HepG2 (cell line): ENCODE results near the gene MAGI1. TPM values are rescaled to one million over a fixed set of nuclear protein-coding genes. Genes with fewer than 3 reads are reported as not detected.
A peak's percentile ranks its signal among the peaks of the same experiment; 100 is the strongest.

Experiments used
- ATAC-seq: fragments of 200-7000 bp; cut with Tn5 transposase; 3 replicates; pipeline ENCODE4 v1.9.1; 2020; ENCODE audit warnings: mild to moderate bottlenecking, moderate library complexity
- BruUV-seq: library from RNA; stranded (reverse); fragments of 400-500 nt; replicated peaks from 2 replicates; lab custom pipeline; 2021; lab: Mats Ljungman, UMichigan
- CTCF ChIA-PET: fragments of 300-600 bp; formaldehyde crosslinking; extraction: SDS; loops from one replicate; lab custom pipeline; 2021; ENCODE audit warnings: low total read pairs, inconsistent platforms, low intra/inter-chr PET ratio; lab: Yijun Ruan, JAX
- POLR2A ChIA-PET: fragments of 350-600 bp; sonication (Branson Sonifier 250); formaldehyde crosslinking; loops from one replicate; lab custom pipeline; 2020; ENCODE audit warnings: antibody characterized with exemption, inconsistent platforms; lab: Yijun Ruan, JAX
- DNase-seq: peaks from one replicate; pipeline ENCODE4 v3.0.0-alpha.2; 2015; ENCODE audit warnings: low spot score
- FAIRE-seq: peaks from 3 replicates; lab custom pipeline; 2011; peaks lifted over from hg19 to GRCh38; lab: Jason Lieb, UNC
- H2AFZ ChIP-seq: one replicate; pipeline ENCODE4 v1.6.1; 2011; ENCODE audit warnings: low read length, inconsistent platforms
- H3K27ac ChIP-seq: fragments of 300-600 bp; 3 replicates; pipeline ENCODE4 v1.8.0; 2011; ENCODE audit warnings: mixed run types, mild to moderate bottlenecking, mixed read lengths, low read length, inconsistent platforms; ENCODE audit not compliant: insufficient read depth; ENCODE audit errors: extremely low read length
- H3K27me3 ChIP-seq, 2 experiments: fragments of 200-600 bp in 1 of 2; 2 replicates in 1 of 2; 3 replicates in 1 of 2; pipeline versions ENCODE4 v1.6.0 to v1.8.0; 2011; ENCODE audit warnings: low read length in 2 of 2, mild to moderate bottlenecking in 2 of 2, moderate library complexity in 2 of 2, inconsistent platforms in 1 of 2; ENCODE audit not compliant: insufficient read depth in 2 of 2, control insufficient read depth in 1 of 2
- H3K36me3 ChIP-seq, 2 experiments: fragments of 200-600 bp in 1 of 2; replicated peaks in 1 of 2; 2 replicates in 1 of 2; 3 replicates in 1 of 2; pipeline versions ENCODE4 v1.5.1 to v1.8.0; 2011; ENCODE audit warnings: low read length in 2 of 2, inconsistent platforms in 1 of 2; ENCODE audit not compliant: insufficient read depth in 2 of 2, control insufficient read depth in 1 of 2
- H3K4me1 ChIP-seq: 2 replicates; pipeline ENCODE4 v1.5.1; 2012; ENCODE audit warnings: low read length, inconsistent platforms; ENCODE audit not compliant: insufficient read depth
- H3K4me2 ChIP-seq: 2 replicates; pipeline ENCODE4 v1.6.0; 2011; ENCODE audit warnings: low read depth, low read length, inconsistent platforms
- H3K4me3 ChIP-seq, 3 experiments: fragments of 200-600 bp in 1 of 3; sonication (generic), shearing (Covaris generic) in 1 of 3; replicated peaks in 1 of 3; 2 replicates each; pipeline ENCODE4 v1.5.1; 2011 to 2016; ENCODE audit warnings: low read length in 3 of 3, inconsistent platforms in 2 of 3, low read depth in 2 of 3, mild to moderate bottlenecking in 2 of 3, control low read depth in 1 of 3, mixed read lengths in 1 of 3; ENCODE audit not compliant: insufficient read depth in 1 of 3
- H3K79me2 ChIP-seq: one replicate; pipeline ENCODE4 v1.6.1; 2011; ENCODE audit warnings: low read length, inconsistent platforms; ENCODE audit not compliant: insufficient read depth
- H3K9ac ChIP-seq: 2 replicates; pipeline ENCODE4 v1.6.0; 2011; ENCODE audit warnings: mild to moderate bottlenecking, low read depth, low read length, inconsistent platforms; ENCODE audit not compliant: insufficient read depth
- H3K9me3 ChIP-seq: 2 replicates; pipeline ENCODE4 v1.5.1; 2012; ENCODE audit warnings: mild to moderate bottlenecking, low read length
- H4K20me1 ChIP-seq: 2 replicates; pipeline ENCODE4 v1.6.0; 2011; ENCODE audit warnings: inconsistent platforms, mild to moderate bottlenecking, low read length, moderate library complexity; ENCODE audit not compliant: insufficient read depth
- HES4 ChIP-seq: sonication (generic); formaldehyde crosslinking; IDR thresholded peaks from 2 replicates; pipeline ENCODE4 v1.9.0; 2021; ENCODE audit warnings: mild to moderate bottlenecking, missing genetic modification reagents, borderline replicate concordance
- KDM1A ChIP-seq: IDR thresholded peaks from 2 replicates; pipeline ENCODE4 v1.6.1; 2016; ENCODE audit warnings: missing compliant biosample characterization
- PAXIP1 ChIP-seq: sonication (generic); formaldehyde crosslinking; conservative IDR thresholded peaks from 2 replicates; pipeline ENCODE4 v1.4.0; 2020; ENCODE audit warnings: mild to moderate bottlenecking, missing genetic modification reagents, moderate library complexity
- SP140L ChIP-seq: sonication (generic); formaldehyde crosslinking; IDR thresholded peaks from 2 replicates; pipeline ENCODE4 v1.4.0; 2020; ENCODE audit warnings: missing genetic modification reagents, borderline replicate concordance
- ZC3H4 ChIP-seq: sonication (generic); formaldehyde crosslinking; IDR thresholded peaks from 2 replicates; pipeline ENCODE4 v1.4.0; 2020; ENCODE audit warnings: missing genetic modification reagents, borderline replicate concordance
- ZFP36L2 ChIP-seq: sonication (generic); formaldehyde crosslinking; IDR thresholded peaks from 2 replicates; pipeline ENCODE4 v1.4.0; 2020; ENCODE audit warnings: missing genetic modification reagents
- ZFP37 ChIP-seq: sonication (generic); formaldehyde crosslinking; IDR thresholded peaks from 2 replicates; pipeline ENCODE4 v1.4.0; 2020; ENCODE audit warnings: missing genetic modification reagents, borderline replicate concordance
- ZNF101 ChIP-seq: sonication (generic); formaldehyde crosslinking; IDR thresholded peaks from 2 replicates; pipeline ENCODE4 v1.4.0; 2020; ENCODE audit warnings: mild to moderate bottlenecking, low read depth, missing genetic modification reagents, borderline replicate concordance
- ZNF331 ChIP-seq: sonication (generic); formaldehyde crosslinking; IDR thresholded peaks from 2 replicates; pipeline ENCODE4 v1.4.0; 2020; ENCODE audit warnings: missing genetic modification reagents
- ZNF484 ChIP-seq: sonication (generic); formaldehyde crosslinking; IDR thresholded peaks from 2 replicates; pipeline ENCODE4 v1.5.1; 2020; ENCODE audit warnings: mild to moderate bottlenecking, low read depth, missing genetic modification reagents, borderline replicate concordance
- ZNF768 ChIP-seq: sonication (generic); formaldehyde crosslinking; IDR thresholded peaks from 2 replicates; pipeline ENCODE4 v1.4.0; 2020; ENCODE audit warnings: missing genetic modification reagents
- WGBS: methylation state at CpG from one replicate; pipeline ENCODE4 v1.1.6; 2017; ENCODE audit warnings: low lambda C conversion rate; 5-methylcytosine and 5-hydroxymethylcytosine counted together
- in situ Hi-C: cut with HindIII; loops from 2 replicates; pipeline ENCODE4 v1.10.0; 2017; ENCODE audit warnings: low pct_unique_long_range_greater_than_20kb; ENCODE audit not compliant: extremely low pct_ligation_motif_present
- intact Hi-C: fragments of 100-400 bp; cut with micrococcal nuclease; formaldehyde crosslinking; loops from one replicate; pipeline ENCODE4 v1.10.0; 2022; ENCODE audit not compliant: unreplicated experiment
- polyA plus RNA-seq, 8 experiments: library from polyadenylated mRNA; depleted of rRNA in 3 of 8; stranded (reverse) in 7 of 8; unstranded in 1 of 8; fragments of >200 nt; fragmentation: Illumina TruSeq in 4 of 8; extraction: Trizol in 4 of 8; gene quantifications; 2 replicates each; pipeline versions ENCODE4 v1.2.1 to v1.2.3, GENCODE V29; 2011 to 2016; ENCODE audit warnings: low read depth in 4 of 8, missing spikeins in 1 of 8, mixed read lengths in 1 of 8; ENCODE audit not compliant: insufficient read depth in 1 of 8
- total RNA-seq, 5 experiments: library from RNA; depleted of rRNA; stranded (reverse); fragments of >200 nt; fragmentation: Illumina TruSeq; extraction: Trizol; gene quantifications; 2 replicates each; pipeline ENCODE4 v1.2.3, GENCODE V29; 2016; ENCODE audit warnings: low read depth in 1 of 5
- TF ChIP-seq, protein P1 (sequence below): IDR thresholded peaks from 2 replicates; pipeline ENCODE4 v1.6.1; 2018; ENCODE audit warnings: missing genetic modification reagents
- TF ChIP-seq, protein P2 (sequence below): sonication (generic); formaldehyde crosslinking; IDR thresholded peaks from 2 replicates; pipeline ENCODE4 v1.8.1; 2023; ENCODE audit warnings: missing genetic modification reagents, mild to moderate bottlenecking, borderline replicate concordance
- TF ChIP-seq, protein P3 (sequence below): sonication (generic); formaldehyde crosslinking; IDR thresholded peaks from 2 replicates; pipeline ENCODE4 v1.8.0; 2022; ENCODE audit warnings: missing genetic modification reagents, mild to moderate bottlenecking, inconsistent platforms, borderline replicate concordance
- TF ChIP-seq, protein P4 (sequence below): sonication (generic); formaldehyde crosslinking; IDR thresholded peaks from 2 replicates; pipeline ENCODE4 v1.5.1; 2020; ENCODE audit warnings: missing genetic modification reagents, mild to moderate bottlenecking, borderline replicate concordance
- TF ChIP-seq, protein P5 (sequence below): sonication (generic); formaldehyde crosslinking; IDR thresholded peaks from 2 replicates; pipeline ENCODE4 v1.5.0; 2020; ENCODE audit warnings: missing genetic modification reagents

Gene MAGI1
- total and polyA plus RNA-seq, 2 of the 13 experiments (the other 11 are each of a cell fraction or from before 2014, with no cell fraction given): 22.2 to 26.0 TPM

DNA sequence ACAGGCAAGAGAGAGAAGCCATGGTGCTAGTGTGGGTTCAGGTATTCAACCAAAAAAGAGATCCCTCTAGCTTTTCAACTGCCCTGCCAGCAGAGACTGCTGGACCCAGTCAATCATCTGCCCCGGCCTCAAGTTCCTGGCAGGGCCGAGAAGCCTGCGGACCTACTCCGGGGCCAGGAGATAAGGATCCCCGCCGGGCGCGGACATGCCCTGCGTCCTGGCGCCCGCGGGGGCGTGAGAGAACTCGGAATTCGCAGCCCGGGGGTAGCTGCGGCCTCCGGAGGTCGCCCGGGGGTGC lies 821 bp upstream of the MAGI1 start (continued):
- TF ChIP-seq PAXIP1 (CRISPR knock-in tag): no peak
- TF ChIP-seq, protein P1, sequence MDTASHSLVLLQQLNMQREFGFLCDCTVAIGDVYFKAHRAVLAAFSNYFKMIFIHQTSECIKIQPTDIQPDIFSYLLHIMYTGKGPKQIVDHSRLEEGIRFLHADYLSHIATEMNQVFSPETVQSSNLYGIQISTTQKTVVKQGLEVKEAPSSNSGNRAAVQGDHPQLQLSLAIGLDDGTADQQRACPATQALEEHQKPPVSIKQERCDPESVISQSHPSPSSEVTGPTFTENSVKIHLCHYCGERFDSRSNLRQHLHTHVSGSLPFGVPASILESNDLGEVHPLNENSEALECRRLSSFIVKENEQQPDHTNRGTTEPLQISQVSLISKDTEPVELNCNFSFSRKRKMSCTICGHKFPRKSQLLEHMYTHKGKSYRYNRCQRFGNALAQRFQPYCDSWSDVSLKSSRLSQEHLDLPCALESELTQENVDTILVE (CRISPR knock-in tag): no peak
- TF ChIP-seq ZNF331: no peak; the same call in 1 of the 2 replicates
- no peak for TF ChIP-seq ZFP37
- TF ChIP-seq, protein P2, sequence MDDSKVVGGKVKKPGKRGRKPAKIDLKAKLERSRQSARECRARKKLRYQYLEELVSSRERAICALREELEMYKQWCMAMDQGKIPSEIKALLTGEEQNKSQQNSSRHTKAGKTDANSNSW (CRISPR knock-in tag): no peak
- TF ChIP-seq KDM1A: no peak

DNA sequence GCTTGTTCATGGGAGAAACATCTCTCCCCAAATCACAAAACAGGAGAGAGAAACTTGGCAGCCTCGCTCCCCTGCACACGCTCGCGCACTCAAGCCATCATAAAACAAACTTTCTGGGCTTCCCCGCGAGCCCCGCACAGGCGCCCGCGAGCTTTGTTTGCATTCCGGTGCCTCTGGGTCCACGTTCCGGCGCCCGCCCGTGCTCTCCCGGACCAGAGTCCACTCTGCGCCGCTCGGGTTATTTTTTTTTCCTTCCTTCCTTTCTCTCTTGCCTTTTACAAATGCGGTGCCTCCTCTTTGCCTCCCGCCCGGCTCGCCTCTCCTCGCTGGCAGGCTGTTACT lies 363 bp downstream of the MAGI1 start:
- intact Hi-C loops: loop anchor here (2.0 to 10.0 kb wide), 5 partner anchors 36 to 251 kb away; no protein-coding TSS in a partner anchor
- no peak for FAIRE-seq
- TF ChIP-seq, protein P3, sequence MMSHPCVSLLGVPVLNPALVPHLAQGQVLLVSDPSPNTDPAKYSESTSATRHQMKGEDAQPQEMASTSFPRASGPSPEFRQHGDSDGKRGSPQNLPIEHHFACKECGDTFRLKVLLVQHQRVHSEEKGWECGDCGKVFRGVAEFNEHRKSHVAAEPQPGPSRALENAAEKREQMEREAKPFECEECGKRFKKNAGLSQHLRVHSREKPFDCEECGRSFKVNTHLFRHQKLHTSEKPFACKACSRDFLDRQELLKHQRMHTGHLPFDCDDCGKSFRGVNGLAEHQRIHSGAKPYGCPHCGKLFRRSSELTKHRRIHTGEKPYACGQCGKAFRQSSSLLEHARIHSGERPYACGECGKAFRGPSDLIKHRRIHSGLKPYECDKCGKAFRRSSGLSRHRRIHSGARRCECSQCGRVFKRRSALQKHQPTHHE (CRISPR knock-in tag): no peak
- TF ChIP-seq ZNF484 (CRISPR knock-in tag): no peak
- no peak for TF ChIP-seq ZNF331
- TF ChIP-seq, protein P4, sequence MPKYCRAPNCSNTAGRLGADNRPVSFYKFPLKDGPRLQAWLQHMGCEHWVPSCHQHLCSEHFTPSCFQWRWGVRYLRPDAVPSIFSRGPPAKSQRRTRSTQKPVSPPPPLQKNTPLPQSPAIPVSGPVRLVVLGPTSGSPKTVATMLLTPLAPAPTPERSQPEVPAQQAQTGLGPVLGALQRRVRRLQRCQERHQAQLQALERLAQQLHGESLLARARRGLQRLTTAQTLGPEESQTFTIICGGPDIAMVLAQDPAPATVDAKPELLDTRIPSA (CRISPR knock-in tag): no peak
- no peak for TF ChIP-seq ZFP36L2
- no peak for TF ChIP-seq ZC3H4 (CRISPR knock-in tag)
- TF ChIP-seq, protein P5, sequence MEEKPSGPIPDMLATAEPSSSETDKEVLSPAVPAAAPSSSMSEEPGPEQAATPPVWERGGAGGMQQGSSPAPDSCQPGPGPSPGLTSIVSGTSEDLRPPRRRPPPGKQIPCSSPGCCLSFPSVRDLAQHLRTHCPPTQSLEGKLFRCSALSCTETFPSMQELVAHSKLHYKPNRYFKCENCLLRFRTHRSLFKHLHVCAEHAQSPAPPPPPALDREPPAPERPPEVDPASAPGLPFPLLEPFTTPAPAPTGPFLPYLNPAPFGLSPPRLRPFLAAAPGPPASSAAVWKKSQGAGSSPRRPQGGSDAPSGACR (CRISPR knock-in tag): 0 out of 2 replicates have a peak, but pooled peaks have one; percentile 5
- no peak for TF ChIP-seq SP140L (CRISPR knock-in tag)
- no peak for TF ChIP-seq HES4
- TF ChIP-seq ZNF101 (CRISPR knock-in tag): no peak
- TF ChIP-seq ZNF768: no peak

More for the DNA sequence above, 363 bp downstream of the MAGI1 start:
- ATAC-seq: peak; percentile 52
- H3K9me3 ChIP-seq: no peaks in the 10 kb centered on the region
- ChIA-PET POLR2A (interaction anchor here (0.7 to 2.7 kb wide), 4 partner anchors 9 to 85 kb away, joined by 3 to 8 read pairs (median 5); no protein-coding TSS in a partner anchor), CTCF (no interaction called here)
- H3K36me3 ChIP-seq: 0 out of 5 replicates have a peak, but pooled peaks cover 0 to 1% of the 10 kb centered on the region in 2 experiments
- H3K4me1 ChIP-seq: peaks cover 60% of the 10 kb centered on the region
- WGBS: 0% methylated on average over 21 of the region's 25 CpGs
- H2AFZ ChIP-seq: no peak overlapping the region
- peak overlapping the region; percentile 85 to 97 (median 92) for H3K4me3 ChIP-seq
- in situ Hi-C loops: no loop called here
- TSS peak; percentile 65 for BruUV-seq
- H3K27ac ChIP-seq: peak overlapping the region; percentile 98
- H4K20me1 ChIP-seq: peaks cover 16% of the 10 kb centered on the region
- no peak for DNase-seq
- H3K4me2 ChIP-seq: peak overlapping the region; percentile 99
- H3K27me3 ChIP-seq: no peaks in the 10 kb centered on the region; a peak in 1 of 5 replicates
- peaks cover 48% of the 10 kb centered on the region for H3K79me2 ChIP-seq
- H3K9ac ChIP-seq: peak overlapping the region; percentile 82
